Ovary (tissue), 9 donors: ENCODE measurements around the gene WNK2. TPM values are rescaled to one million over a fixed set of nuclear protein-coding genes. Genes with fewer than 3 reads are reported as not detected.

Experiments used
- DNase-seq, 5 donors: peaks; one replicate each; pipeline ENCODE4 v3.0.0-alpha.2; 2019 to 2020
- H3K27ac ChIP-seq, 2 donors: fragments of 200-600 bp; one replicate each; pipeline versions ENCODE4 v1.5.1 to v1.8.0; 2019 to 2022
- H3K27me3 ChIP-seq: fragments of 200-600 bp; one replicate; pipeline ENCODE4 v1.8.0; 2022
- H3K36me3 ChIP-seq: fragments of 200-600 bp; sonication (generic); one replicate; pipeline ENCODE4 v1.5.1; 2019
- H3K4me1 ChIP-seq: one replicate; pipeline ENCODE4 v1.8.1; 2013; ENCODE audit warnings: mild to moderate bottlenecking, moderate library complexity; ENCODE audit not compliant: insufficient read depth
- H3K4me3 ChIP-seq: fragments of 200-600 bp; sonication (generic); one replicate; pipeline ENCODE4 v1.5.1; 2017
- H3K9me3 ChIP-seq, 2 donors: fragments of 200-600 bp in 1 of 2; sonication (generic) in 1 of 2; one replicate each; pipeline versions ENCODE4 v1.5.1 to v1.8.1; 2013 to 2019; ENCODE audit warnings: mild to moderate bottlenecking in 1 of 2, moderate library complexity in 1 of 2
- EP300 ChIP-seq: sonication (generic); formaldehyde crosslinking; IDR thresholded peaks from one replicate; pipeline ENCODE4 v1.6.1; 2017; ENCODE audit warnings: antibody characterized with exemption
- POLR2A ChIP-seq: fragments of 450-650 bp; IDR thresholded peaks from one replicate; pipeline ENCODE4 v1.6.1; 2017; ENCODE audit warnings: antibody characterized with exemption, mild to moderate bottlenecking, moderate library complexity
- WGBS, 3 donors: extraction: QIAGEN DNeasy Blood & Tissue Kit in 1 of 3; methylation state at CpG; one replicate each; pipeline versions ENCODE4 v1.1.5 to v1.1.7; 2013 to 2017; 5-methylcytosine and 5-hydroxymethylcytosine counted together
- intact Hi-C, 4 donors: fragments of 100-400 bp; cut with DNase I; formaldehyde crosslinking; loops; one replicate each; pipeline versions ENCODE4 v1.11.0 to v1.15.1; 2022 to 2023
- polyA plus RNA-seq, 2 donors: library from polyadenylated mRNA; stranded (reverse); fragments of 200-250 nt in 1 of 2; fragments of 350-450 nt in 1 of 2; fragmentation: Illumina TruSeq in 1 of 2; extraction: RNeasy Lipid Tissue Mini Kit (QIAGEN cat#74804) in 1 of 2; gene quantifications; one replicate each; pipeline ENCODE4 v1.2.3, GENCODE V29; 2013 to 2014
- total RNA-seq, 7 donors: library from RNA; depleted of rRNA in 2 of 7; stranded (reverse); fragments of >200 nt in 2 of 7; fragmentation: NEBNext Ultra II Directional in 3 of 7; extraction: Animal tissue kit (Norgen Biotek cat#: 25700) in 3 of 7; gene quantifications; one replicate each; pipeline versions ENCODE4 v1.1.0 to v1.2.4, GENCODE V29; 2016 to 2023
- TF ChIP-seq, protein P1 (sequence below), 3 donors: fragments of 450-650 bp in 2 of 3; fragments of 200-600 bp in 1 of 3; IDR thresholded peaks; one replicate each; pipeline versions ENCODE4 v1.5.1 to v1.8.0; 2016 to 2022; ENCODE audit warnings: antibody characterized with exemption in 3 of 3, mild to moderate bottlenecking in 1 of 3
- donor health status: DM: no; HTN: no; CAD: no; lungs with moderate emphysema.
- donor health status: DM: no; HTN: no; CAD: no.
- donor health status: Bipolar disorder and iron deficiency.
- donor health status: DM: yes; HTN: yes; CAD: no.
- donor health status: DM: no; HTN: no; CAD: no.
- donor health status: DM: yes; HTN: yes; CAD: no.

WNK2 gene
- total and polyA plus RNA-seq, 9 donors: 0.53 to 24.7 (median 4.4) TPM

DNA sequence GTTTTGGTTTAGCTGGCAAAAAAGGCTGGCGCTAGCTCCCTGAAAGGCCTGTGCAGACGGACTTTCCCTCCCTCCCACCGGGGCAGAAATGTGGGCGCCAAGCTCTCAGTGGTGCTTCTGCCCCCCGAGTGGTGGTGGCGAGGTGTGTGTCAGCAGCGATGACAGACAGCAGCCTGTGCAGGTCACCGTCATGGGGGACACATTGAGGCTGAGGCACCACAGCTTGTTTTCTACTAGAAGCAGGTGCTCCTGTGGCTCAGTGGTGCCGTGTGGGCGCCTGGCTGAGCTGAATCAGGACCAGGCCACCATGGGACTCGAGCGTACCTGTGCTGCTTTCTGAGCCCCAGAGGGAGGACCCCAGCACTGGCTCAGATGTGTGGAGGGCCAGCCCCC lies 6.2 kb downstream of the WNK2 start:
- intact Hi-C loops: no loop called here
- Histone ChIP-seq H3K4me3 (no peak overlapping the region), H3K27ac (no peak overlapping the region), H3K4me1 (no peaks in the 10 kb centered on the region), H3K27me3 (no peaks in the 10 kb centered on the region), H3K9me3 (no peaks in the 10 kb centered on the region), H3K36me3 (no peaks in the 10 kb centered on the region)
- WGBS, 3 donors: 77 to 84% (median 84%) methylated on average over 12 of the region's 12 CpGs
- TF ChIP-seq, protein P1, sequence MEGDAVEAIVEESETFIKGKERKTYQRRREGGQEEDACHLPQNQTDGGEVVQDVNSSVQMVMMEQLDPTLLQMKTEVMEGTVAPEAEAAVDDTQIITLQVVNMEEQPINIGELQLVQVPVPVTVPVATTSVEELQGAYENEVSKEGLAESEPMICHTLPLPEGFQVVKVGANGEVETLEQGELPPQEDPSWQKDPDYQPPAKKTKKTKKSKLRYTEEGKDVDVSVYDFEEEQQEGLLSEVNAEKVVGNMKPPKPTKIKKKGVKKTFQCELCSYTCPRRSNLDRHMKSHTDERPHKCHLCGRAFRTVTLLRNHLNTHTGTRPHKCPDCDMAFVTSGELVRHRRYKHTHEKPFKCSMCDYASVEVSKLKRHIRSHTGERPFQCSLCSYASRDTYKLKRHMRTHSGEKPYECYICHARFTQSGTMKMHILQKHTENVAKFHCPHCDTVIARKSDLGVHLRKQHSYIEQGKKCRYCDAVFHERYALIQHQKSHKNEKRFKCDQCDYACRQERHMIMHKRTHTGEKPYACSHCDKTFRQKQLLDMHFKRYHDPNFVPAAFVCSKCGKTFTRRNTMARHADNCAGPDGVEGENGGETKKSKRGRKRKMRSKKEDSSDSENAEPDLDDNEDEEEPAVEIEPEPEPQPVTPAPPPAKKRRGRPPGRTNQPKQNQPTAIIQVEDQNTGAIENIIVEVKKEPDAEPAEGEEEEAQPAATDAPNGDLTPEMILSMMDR (IDR thresholded peaks at IDR 0.05): no peak
- TF ChIP-seq POLR2A (no peak), EP300 (no peak)
- no peak for DNase-seq

DNA sequence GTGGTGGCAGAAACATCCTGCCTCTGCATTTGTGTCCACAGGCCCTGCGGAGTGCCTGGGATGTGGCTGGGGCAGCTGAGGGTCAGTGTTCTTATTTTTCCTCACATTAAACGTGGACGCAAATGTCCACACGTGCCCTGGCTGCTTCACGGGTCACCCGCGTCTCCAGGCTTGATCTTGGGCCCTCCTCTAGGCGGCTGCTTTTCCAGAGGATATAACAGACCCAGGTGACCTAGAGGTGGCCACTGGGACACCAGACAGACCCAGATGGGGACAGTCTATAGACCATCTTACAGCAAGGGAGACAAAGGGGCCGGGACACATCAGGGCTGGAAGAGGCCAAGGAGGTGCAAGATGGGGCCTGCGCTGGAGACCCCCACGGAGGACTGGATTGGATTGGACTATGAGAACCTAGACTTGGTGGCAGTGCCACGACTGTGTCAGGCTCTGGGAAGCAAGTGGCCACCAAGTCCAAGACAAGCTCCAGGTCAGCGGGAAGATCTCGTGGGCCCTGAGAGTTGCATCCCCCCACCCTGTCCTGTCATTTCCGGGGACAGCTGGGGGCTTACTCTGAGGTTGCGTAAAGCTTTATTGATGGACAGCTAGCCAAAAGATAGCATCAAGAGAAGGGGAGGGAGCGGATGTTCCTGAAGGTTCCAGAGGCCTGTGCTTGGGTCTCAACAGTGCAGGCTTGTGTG lies 6.9 kb downstream of the WNK2 start:
- TF ChIP-seq POLR2A (no peak), EP300 (no peak)
- TF ChIP-seq, protein P1 (IDR thresholded peaks at IDR 0.05): no peak
- WGBS, 3 donors: 92 to 94% (median 93%) methylated on average over 17 of the region's 17 CpGs
- no peak for DNase-seq
- intact Hi-C loops: no loop called here
- Histone ChIP-seq H3K9me3 (no peaks in the 10 kb centered on the region), H3K36me3 (no peaks in the 10 kb centered on the region), H3K4me3 (no peak overlapping the region), H3K4me1 (no peaks in the 10 kb centered on the region), H3K27ac (no peak overlapping the region), H3K27me3 (no peaks in the 10 kb centered on the region)

DNA sequence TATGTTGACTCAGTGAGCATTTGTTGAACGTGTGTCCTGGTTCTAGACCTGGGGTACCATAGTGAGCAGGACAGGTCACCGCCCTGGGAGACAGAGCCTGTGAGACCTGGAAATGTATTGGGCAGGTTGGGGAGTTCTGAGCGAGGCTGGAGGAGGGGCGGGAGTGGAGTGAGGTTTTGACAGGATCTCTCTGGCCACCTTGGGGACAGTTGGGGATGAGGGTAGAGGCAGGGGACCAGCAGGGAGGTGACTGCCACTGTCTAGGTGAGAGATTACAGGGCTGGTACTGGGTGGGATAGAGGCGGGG lies 7.4 kb downstream of the WNK2 start:
- no peaks in the 10 kb centered on the region for H3K36me3 ChIP-seq
- no peaks in the 10 kb centered on the region for H3K4me1 ChIP-seq
- H3K4me3 ChIP-seq: no peak overlapping the region
- no peak for DNase-seq
- H3K9me3 ChIP-seq: no peaks in the 10 kb centered on the region
- intact Hi-C loops: no loop called here
- no peak overlapping the region for H3K27ac ChIP-seq
- WGBS, 3 donors: 94 to 97% (median 94%) methylated on average over 5 of the region's 5 CpGs
- no peak for TF ChIP-seq EP300
- TF ChIP-seq POLR2A: no peak
- TF ChIP-seq, protein P1 (IDR thresholded peaks at IDR 0.05): no peak
- H3K27me3 ChIP-seq: no peaks in the 10 kb centered on the region

DNA sequence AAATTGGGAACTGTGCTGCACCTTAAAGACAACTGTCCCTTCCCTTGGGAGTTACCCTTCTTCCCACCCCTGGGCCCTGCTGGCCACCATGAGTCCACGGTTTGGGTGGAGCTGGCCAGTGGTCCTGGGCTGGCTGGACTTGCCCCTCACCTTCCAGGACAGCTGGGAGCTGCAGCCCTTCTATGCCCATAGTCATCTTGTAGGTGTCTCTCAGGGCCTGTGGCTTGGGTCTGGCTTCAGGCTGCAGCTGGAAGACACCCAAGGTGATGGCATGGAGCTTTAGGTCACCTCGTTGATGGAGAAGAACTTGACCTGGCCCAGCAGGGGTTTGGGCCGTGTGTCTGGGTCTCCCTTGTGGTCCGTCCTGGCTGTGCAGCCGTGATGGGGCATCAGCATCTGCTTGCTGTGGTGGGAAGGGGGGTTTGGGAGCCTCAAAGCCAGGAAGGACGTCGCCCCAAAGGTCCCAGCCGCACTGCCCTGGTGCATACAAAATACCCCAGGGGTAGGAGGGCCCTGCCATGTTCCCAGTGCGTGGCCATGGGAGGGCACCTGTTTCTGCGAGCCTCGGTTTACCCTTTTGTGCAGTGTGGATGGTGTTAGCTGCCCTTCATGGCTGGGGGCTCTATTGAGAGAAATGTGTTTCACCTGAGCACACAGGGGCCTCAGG lies 8.9 kb downstream of the WNK2 start:
- H3K27me3 ChIP-seq: no peaks in the 10 kb centered on the region
- H3K4me3 ChIP-seq: no peak overlapping the region
- H3K9me3 ChIP-seq: no peaks in the 10 kb centered on the region
- H3K4me1 ChIP-seq: no peaks in the 10 kb centered on the region
- DNase-seq: no peak
- no peaks in the 10 kb centered on the region for H3K36me3 ChIP-seq
- TF ChIP-seq EP300: no peak
- TF ChIP-seq, protein P1 (IDR thresholded peaks at IDR 0.05): no peak
- TF ChIP-seq POLR2A: no peak
- H3K27ac ChIP-seq: no peak overlapping the region
- intact Hi-C loops: no loop called here
- 84 to 93% (median 92%) methylated on average over 10 to 11 of the region's 11 CpGs for WGBS, 3 donors
